HepG2 (cell line): ENCODE results near the gene STEAP1. TPM values are rescaled to one million over a fixed set of nuclear protein-coding genes. Genes with fewer than 3 reads are reported as not detected.

Experiments
- HNRNPL ChIP-seq: fragments of 200-400 bp; formaldehyde crosslinking; IDR thresholded peaks from 2 replicates; pipeline ENCODE4 v1.6.1; 2017; ENCODE audit warnings: mild to moderate bottlenecking, low read depth, low read length
- KDM6A ChIP-seq: IDR thresholded peaks from 2 replicates; pipeline ENCODE4 v1.6.1; 2016; ENCODE audit warnings: low read depth
- PLRG1 ChIP-seq: fragments of 450-650 bp; conservative IDR thresholded peaks from 2 replicates; pipeline ENCODE4 v1.6.1; 2016
- SOX5 ChIP-seq: IDR thresholded peaks from 2 replicates; pipeline ENCODE4 v1.6.1; 2016; ENCODE audit warnings: borderline replicate concordance
- ZMYM3 ChIP-seq: sonication (generic); formaldehyde crosslinking; IDR thresholded peaks from 2 replicates; pipeline ENCODE4 v1.5.1; 2020; ENCODE audit warnings: mild to moderate bottlenecking, missing genetic modification reagents
- ZNF468 ChIP-seq: sonication (generic); formaldehyde crosslinking; IDR thresholded peaks from 2 replicates; pipeline ENCODE4 v1.8.0; 2022; ENCODE audit warnings: mild to moderate bottlenecking, moderate library complexity, missing genetic modification reagents
- ZSCAN30 ChIP-seq: sonication (generic); formaldehyde crosslinking; IDR thresholded peaks from 2 replicates; pipeline ENCODE4 v1.5.0; 2020; ENCODE audit warnings: mild to moderate bottlenecking, missing genetic modification reagents
- polyA plus RNA-seq, 8 experiments: library from polyadenylated mRNA; depleted of rRNA in 3 of 8; stranded (reverse) in 7 of 8; unstranded in 1 of 8; fragments of >200 nt; fragmentation: Illumina TruSeq in 4 of 8; extraction: Trizol in 4 of 8; gene quantifications; 2 replicates each; pipeline versions ENCODE4 v1.2.1 to v1.2.3, GENCODE V29; 2011 to 2016; ENCODE audit warnings: low read depth in 4 of 8, missing spikeins in 1 of 8, mixed read lengths in 1 of 8; ENCODE audit not compliant: insufficient read depth in 1 of 8
- total RNA-seq, 5 experiments: library from RNA; depleted of rRNA; stranded (reverse); fragments of >200 nt; fragmentation: Illumina TruSeq; extraction: Trizol; gene quantifications; 2 replicates each; pipeline ENCODE4 v1.2.3, GENCODE V29; 2016; ENCODE audit warnings: low read depth in 1 of 5
- TF ChIP-seq, protein P1 (sequence below), 2 experiments: sonication (generic) in 1 of 2; formaldehyde crosslinking in 1 of 2; IDR thresholded peaks; 2 replicates each; pipeline versions ENCODE4 v1.6.1 to v1.9.0; 2014 to 2022; ENCODE audit warnings: antibody characterized with exemption in 1 of 2, borderline replicate concordance in 1 of 2, inconsistent platforms in 1 of 2, low read depth in 1 of 2, missing genetic modification reagents in 1 of 2
- TF ChIP-seq, protein P2 (sequence below): sonication (generic); formaldehyde crosslinking; IDR thresholded peaks from 2 replicates; pipeline ENCODE4 v1.9.0; 2021; ENCODE audit warnings: missing genetic modification reagents, borderline replicate concordance
- TF ChIP-seq, protein P3 (sequence below): sonication (generic); formaldehyde crosslinking; IDR thresholded peaks from 2 replicates; pipeline ENCODE4 v1.5.0; 2020; ENCODE audit warnings: mild to moderate bottlenecking, missing genetic modification reagents, borderline replicate concordance

Gene STEAP1
- total and polyA plus RNA-seq, 2 of the 13 experiments (the other 11 are each of a cell fraction or from before 2014, with no cell fraction given), result 23.2 to 24.2 TPM

DNA sequence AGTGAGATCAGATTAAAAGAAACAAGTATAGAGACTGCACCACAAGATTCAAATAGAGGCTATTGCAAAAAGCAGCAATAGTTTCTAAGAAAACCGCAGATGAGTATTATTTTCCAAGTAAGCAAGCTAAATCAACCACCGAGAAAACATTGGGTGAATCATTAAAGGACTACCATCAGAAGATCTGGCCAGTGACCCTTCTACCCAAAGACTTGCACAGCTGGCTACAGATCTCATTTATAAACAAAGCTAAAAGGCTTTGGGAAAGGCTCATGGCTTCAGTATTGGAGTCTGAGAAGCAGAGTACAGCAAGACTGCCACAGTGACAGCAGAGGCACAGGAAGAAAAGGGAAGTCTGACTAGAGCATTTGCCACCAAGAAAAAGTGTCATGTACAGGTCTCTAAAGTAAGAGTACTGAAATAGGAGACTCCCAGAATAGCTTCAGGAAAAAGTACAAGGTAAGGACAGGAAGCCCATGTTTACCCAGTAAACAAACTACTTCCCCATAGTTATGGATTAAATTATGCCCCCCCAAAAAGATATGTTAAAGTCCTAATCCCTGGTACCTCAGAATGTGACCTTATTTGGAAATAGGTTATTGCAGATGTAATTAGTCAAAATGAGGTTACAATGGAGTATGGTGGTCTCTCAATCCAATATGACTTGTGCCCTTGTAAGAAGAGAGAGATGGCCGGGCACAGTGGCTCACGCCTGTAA is 19.0 kb downstream of the STEAP1 start (continued):
- TF ChIP-seq, protein P1, sequence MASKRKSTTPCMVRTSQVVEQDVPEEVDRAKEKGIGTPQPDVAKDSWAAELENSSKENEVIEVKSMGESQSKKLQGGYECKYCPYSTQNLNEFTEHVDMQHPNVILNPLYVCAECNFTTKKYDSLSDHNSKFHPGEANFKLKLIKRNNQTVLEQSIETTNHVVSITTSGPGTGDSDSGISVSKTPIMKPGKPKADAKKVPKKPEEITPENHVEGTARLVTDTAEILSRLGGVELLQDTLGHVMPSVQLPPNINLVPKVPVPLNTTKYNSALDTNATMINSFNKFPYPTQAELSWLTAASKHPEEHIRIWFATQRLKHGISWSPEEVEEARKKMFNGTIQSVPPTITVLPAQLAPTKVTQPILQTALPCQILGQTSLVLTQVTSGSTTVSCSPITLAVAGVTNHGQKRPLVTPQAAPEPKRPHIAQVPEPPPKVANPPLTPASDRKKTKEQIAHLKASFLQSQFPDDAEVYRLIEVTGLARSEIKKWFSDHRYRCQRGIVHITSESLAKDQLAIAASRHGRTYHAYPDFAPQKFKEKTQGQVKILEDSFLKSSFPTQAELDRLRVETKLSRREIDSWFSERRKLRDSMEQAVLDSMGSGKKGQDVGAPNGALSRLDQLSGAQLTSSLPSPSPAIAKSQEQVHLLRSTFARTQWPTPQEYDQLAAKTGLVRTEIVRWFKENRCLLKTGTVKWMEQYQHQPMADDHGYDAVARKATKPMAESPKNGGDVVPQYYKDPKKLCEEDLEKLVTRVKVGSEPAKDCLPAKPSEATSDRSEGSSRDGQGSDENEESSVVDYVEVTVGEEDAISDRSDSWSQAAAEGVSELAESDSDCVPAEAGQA (IDR thresholded peaks at IDR 0.05; ENCODE audit: low read depth), result no peak
- TF ChIP-seq, protein P1 (CRISPR knock-in tag; IDR thresholded peaks at IDR 0.05; ENCODE audit: borderline replicate concordance), result no peak
- peak; percentile 61; the same call in 1 of the 2 replicates for TF ChIP-seq KDM6A
- TF ChIP-seq ZSCAN30, result no peak
- TF ChIP-seq, protein P2, sequence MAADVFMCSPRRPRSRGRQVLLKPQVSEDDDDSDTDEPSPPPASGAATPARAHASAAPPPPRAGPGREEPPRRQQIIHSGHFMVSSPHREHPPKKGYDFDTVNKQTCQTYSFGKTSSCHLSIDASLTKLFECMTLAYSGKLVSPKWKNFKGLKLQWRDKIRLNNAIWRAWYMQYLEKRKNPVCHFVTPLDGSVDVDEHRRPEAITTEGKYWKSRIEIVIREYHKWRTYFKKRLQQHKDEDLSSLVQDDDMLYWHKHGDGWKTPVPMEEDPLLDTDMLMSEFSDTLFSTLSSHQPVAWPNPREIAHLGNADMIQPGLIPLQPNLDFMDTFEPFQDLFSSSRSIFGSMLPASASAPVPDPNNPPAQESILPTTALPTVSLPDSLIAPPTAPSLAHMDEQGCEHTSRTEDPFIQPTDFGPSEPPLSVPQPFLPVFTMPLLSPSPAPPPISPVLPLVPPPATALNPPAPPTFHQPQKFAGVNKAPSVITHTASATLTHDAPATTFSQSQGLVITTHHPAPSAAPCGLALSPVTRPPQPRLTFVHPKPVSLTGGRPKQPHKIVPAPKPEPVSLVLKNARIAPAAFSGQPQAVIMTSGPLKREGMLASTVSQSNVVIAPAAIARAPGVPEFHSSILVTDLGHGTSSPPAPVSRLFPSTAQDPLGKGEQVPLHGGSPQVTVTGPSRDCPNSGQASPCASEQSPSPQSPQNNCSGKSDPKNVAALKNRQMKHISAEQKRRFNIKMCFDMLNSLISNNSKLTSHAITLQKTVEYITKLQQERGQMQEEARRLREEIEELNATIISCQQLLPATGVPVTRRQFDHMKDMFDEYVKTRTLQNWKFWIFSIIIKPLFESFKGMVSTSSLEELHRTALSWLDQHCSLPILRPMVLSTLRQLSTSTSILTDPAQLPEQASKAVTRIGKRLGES (CRISPR knock-in tag), result no peak
- TF ChIP-seq SOX5 (CRISPR knock-in tag), result peak; percentile 49
- TF ChIP-seq, protein P3, sequence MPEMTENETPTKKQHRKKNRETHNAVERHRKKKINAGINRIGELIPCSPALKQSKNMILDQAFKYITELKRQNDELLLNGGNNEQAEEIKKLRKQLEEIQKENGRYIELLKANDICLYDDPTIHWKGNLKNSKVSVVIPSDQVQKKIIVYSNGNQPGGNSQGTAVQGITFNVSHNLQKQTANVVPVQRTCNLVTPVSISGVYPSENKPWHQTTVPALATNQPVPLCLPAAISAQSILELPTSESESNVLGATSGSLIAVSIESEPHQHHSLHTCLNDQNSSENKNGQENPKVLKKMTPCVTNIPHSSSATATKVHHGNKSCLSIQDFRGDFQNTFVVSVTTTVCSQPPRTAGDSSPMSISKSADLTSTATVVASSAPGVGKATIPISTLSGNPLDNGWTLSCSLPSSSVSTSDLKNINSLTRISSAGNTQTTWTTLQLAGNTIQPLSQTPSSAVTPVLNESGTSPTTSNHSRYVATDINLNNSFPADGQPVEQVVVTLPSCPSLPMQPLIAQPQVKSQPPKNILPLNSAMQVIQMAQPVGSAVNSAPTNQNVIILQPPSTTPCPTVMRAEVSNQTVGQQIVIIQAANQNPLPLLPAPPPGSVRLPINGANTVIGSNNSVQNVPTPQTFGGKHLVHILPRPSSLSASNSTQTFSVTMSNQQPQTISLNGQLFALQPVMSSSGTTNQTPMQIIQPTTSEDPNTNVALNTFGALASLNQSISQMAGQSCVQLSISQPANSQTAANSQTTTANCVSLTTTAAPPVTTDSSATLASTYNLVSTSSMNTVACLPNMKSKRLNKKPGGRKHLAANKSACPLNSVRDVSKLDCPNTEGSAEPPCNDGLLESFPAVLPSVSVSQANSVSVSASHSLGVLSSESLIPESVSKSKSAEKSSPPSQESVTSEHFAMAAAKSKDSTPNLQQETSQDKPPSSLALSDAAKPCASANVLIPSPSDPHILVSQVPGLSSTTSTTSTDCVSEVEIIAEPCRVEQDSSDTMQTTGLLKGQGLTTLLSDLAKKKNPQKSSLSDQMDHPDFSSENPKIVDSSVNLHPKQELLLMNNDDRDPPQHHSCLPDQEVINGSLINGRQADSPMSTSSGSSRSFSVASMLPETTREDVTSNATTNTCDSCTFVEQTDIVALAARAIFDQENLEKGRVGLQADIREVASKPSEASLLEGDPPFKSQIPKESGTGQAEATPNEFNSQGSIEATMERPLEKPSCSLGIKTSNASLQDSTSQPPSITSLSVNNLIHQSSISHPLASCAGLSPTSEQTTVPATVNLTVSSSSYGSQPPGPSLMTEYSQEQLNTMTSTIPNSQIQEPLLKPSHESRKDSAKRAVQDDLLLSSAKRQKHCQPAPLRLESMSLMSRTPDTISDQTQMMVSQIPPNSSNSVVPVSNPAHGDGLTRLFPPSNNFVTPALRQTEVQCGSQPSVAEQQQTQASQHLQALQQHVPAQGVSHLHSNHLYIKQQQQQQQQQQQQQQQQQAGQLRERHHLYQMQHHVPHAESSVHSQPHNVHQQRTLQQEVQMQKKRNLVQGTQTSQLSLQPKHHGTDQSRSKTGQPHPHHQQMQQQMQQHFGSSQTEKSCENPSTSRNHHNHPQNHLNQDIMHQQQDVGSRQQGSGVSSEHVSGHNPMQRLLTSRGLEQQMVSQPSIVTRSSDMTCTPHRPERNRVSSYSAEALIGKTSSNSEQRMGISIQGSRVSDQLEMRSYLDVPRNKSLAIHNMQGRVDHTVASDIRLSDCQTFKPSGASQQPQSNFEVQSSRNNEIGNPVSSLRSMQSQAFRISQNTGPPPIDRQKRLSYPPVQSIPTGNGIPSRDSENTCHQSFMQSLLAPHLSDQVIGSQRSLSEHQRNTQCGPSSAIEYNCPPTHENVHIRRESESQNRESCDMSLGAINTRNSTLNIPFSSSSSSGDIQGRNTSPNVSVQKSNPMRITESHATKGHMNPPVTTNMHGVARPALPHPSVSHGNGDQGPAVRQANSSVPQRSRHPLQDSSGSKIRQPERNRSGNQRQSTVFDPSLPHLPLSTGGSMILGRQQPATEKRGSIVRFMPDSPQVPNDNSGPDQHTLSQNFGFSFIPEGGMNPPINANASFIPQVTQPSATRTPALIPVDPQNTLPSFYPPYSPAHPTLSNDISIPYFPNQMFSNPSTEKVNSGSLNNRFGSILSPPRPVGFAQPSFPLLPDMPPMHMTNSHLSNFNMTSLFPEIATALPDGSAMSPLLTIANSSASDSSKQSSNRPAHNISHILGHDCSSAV, result no peak
- TF ChIP-seq HNRNPL, result no peak
- TF ChIP-seq ZMYM3 (CRISPR knock-in tag), result no peak
- no peak for TF ChIP-seq PLRG1
- TF ChIP-seq ZNF468 (CRISPR knock-in tag), result no peak
